LNCaP clone FGC (cell line): ENCODE measurements around the gene CMIP.

Experiments used
- DNase-seq: peaks from one replicate; pipeline ENCODE4 v3.0.0-alpha.2; 2011; ENCODE audit warnings: low read depth
- H3K4me3 ChIP-seq: 2 replicates; pipeline ENCODE4 v1.5.1; 2011; ENCODE audit warnings: mild to moderate bottlenecking, low read depth, low read length, control low read depth
- CTCF ChIP-seq: IDR thresholded peaks from 2 replicates; pipeline ENCODE4 v1.5.1; 2012; ENCODE audit warnings: mild to moderate bottlenecking; ENCODE audit not compliant: control insufficient read depth, insufficient read depth; ENCODE audit errors: extremely low read depth

Gene CMIP

GRCh38 chr16:81697616-81698309, 253.2 kb downstream of the CMIP start:
- no peak for DNase-seq
- no peak overlapping the region for H3K4me3 ChIP-seq

GRCh38 chr16:81698310-81698641, 253.7 kb downstream of the CMIP start:
- no peak for DNase-seq
- no peak overlapping the region for H3K4me3 ChIP-seq
- TF ChIP-seq CTCF: no peak

More at GRCh38 chr16:81697616-81698309, 253.2 kb downstream of the CMIP start:
- TF ChIP-seq CTCF: no peak

GRCh38 chr16:81699596-81699995, 255.0 kb downstream of the CMIP start:
- no peak for TF ChIP-seq CTCF
- H3K4me3 ChIP-seq: no peak overlapping the region
- no peak for DNase-seq

- no peak for TF ChIP-seq CTCF
- DNase-seq: no peak
These were observed 255.6 kb downstream of the CMIP start for GRCh38 chr16:81700071-81700779.

GRCh38 chr16:81700780-81701165, 256.2 kb downstream of the CMIP start:
- no peak for TF ChIP-seq CTCF
- no peak overlapping the region for H3K4me3 ChIP-seq
- no peak for DNase-seq

More at GRCh38 chr16:81700071-81700779, 255.6 kb downstream of the CMIP start:
- H3K4me3 ChIP-seq: no peak overlapping the region

GRCh38 chr16:81701296-81701970, 256.8 kb downstream of the CMIP start:
- no peak for DNase-seq
- no peak overlapping the region for H3K4me3 ChIP-seq
- TF ChIP-seq CTCF: no peak

GRCh38 chr16:81702506-81702905, 257.9 kb downstream of the CMIP start:
- no peak for DNase-seq
- TF ChIP-seq CTCF: no peak

More at GRCh38 chr16:81702506-81702905, 257.9 kb downstream of the CMIP start:
- no peak overlapping the region for H3K4me3 ChIP-seq
